GM12865 (cell line): ENCODE measurements around the gene ETFB.
"Not testable (repeated sequence)": the region's sequence is repeated elsewhere in the genome, so short reads cannot be mapped to it uniquely, and the experiment has no call there.

Experiments
- DNase-seq: peaks from one replicate; pipeline ENCODE4 v3.0.0; 2010; ENCODE audit warnings: low read depth
- H3K4me3 ChIP-seq: 2 replicates; pipeline ENCODE4 v1.5.1; 2011; ENCODE audit warnings: mild to moderate bottlenecking, low read depth, low read length, control low read depth
- CTCF ChIP-seq: IDR thresholded peaks from 2 replicates; pipeline ENCODE4 v1.5.1; 2011; ENCODE audit warnings: low read length, control low read depth, low read depth, inconsistent platforms; ENCODE audit not compliant: insufficient read depth; ENCODE audit errors: missing control alignments

The ETFB gene

DNA sequence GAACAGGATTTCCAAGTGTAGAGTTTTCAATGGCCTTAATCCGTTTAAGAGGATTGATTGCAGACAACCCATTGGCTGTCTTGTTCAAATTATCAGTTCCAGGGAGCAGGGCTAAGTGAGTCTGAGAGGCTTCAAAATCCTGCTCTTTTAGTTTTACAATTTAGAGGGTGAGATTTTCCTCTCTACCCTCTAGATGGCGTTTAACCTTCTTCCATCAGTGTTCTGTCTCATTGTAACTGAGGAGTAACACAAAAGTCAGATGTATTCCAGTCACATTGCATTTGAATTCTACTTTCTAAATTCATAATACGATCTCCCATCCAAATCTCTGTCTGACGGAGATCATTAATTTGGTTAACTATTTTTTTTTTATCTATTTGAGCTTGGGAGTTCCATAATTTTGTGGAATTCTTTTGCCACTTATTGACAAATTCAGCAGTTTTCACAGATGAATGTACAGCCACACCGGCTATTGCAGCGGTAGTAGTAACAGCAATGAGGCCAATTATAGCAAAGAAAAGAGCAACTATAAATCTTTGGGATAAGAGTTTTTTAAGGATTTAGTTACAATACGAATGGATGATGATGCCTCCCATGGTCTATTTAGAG lies 32.0 kb upstream of the ETFB start:
- no peak overlapping the region for H3K4me3 ChIP-seq
- peak; percentile 61 for TF ChIP-seq CTCF
- DNase-seq = peak; percentile 44

GRCh38 chr19:51397453-51397852 lies 31.3 kb upstream of the ETFB start:
- not testable (repeated sequence) for DNase-seq, H3K4me3 ChIP-seq

DNA sequence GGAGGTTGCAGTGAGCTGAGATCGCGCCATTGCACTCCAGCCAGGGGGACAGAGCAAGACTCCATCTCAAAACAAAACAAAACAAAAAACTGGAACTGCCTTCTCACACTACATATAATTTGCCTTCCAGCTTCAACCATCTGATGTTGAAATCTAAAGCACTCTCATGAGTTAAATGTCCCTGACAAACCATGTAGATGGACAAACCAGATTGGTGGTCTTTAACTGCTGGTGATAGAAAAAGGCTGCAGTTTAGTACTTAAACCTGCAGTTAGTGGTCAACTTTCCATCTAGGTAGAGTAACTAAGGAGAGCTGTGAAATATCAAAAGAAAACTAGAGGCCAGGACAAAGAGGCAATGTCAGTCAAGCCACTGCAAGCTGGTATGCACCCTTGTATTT lies 30.0 kb upstream of the ETFB start:
- no peak for DNase-seq
- H3K4me3 ChIP-seq = no peak overlapping the region; the same call in 1 of the 2 replicates
- TF ChIP-seq CTCF = no peak

- peak; percentile 100 for DNase-seq
- H3K4me3 ChIP-seq = peak overlapping the region; percentile 86
- no peak for TF ChIP-seq CTCF
These were observed 28.1 kb upstream of the ETFB start for GRCh38 chr19:51394050-51394836.

DNA sequence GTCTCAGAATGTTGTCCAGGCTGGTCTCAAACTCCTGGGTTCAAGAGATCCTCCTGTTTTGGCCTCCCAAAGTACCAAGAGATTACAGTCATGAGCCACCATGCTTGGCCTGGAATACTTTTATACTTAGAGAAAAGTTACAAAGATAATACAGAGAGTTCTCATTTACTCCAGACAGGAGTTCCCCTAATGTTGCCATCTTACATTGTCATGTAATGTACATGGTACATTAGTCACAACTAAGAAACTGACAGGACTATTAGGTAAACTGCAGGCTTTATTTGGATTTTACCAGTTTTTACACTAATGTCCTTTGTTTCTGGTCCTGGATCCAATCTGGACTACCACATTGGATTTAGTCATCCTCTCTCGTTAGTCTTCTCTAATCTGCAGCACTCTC lies 26.5 kb upstream of the ETFB start:
- no peak for TF ChIP-seq CTCF
- H3K4me3 ChIP-seq = no peak overlapping the region

DNA sequence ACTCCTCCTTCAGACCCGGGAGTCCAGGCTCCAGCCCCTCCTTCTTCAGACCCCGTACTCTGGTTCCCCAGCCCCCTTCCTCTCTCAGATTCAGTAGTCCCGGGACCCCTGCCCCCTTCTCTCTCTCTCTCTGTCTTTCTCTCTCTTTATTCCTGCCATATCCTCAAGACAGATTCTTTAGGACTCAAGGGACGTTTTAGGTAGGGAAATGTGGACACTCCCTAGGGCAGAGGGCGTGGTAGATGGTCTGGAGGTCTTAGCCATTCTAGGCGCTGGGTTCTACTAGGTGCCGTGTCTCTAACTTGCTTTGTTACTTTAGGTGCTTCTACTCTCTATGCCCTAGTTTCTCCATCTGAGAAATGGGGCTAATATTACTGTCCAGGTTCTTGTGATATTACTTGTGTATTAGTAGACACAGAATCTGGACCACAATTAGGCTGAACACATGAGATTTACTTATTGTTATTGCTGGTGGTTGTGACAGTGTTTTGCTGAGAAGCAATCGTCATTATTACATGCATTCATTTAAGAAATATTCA lies 25.0 kb upstream of the ETFB start:
- no peak for TF ChIP-seq CTCF
- no peak overlapping the region for H3K4me3 ChIP-seq
- no peak for DNase-seq

More for the DNA sequence above, 26.5 kb upstream of the ETFB start:
- DNase-seq = no peak

DNA sequence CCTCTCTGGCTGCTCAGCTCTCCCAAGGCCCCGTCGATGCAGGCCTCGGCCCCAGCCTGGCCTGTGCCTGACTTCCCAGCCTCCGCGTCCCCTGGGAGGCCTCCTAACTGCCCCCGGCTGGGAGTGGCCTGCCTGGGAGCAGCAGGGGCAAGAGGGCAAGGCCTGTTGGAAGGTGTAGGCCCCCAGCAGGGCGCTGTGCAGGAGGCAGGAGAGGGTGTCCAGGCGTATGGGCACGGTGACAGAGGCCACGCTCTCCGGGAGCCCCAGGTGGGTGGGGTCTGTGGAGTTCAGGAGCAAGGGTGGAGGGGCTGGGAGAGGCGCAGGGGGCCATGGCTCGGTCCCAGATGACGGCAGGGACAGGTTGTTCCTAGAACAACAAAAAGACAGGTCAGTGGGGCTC lies 23.0 kb upstream of the ETFB start:
- TF ChIP-seq CTCF = no peak
- DNase-seq = no peak
- H3K4me3 ChIP-seq = no peak overlapping the region
